ENCODE data around the gene RBM33.
"Not testable (repeated sequence)": the region's sequence is repeated elsewhere in the genome, so short reads cannot be mapped to it uniquely, and the experiment has no call there.

Gene RBM33

GRCh38 chr7:155644178-155644970 lies at the start of gene RBM33:
Gene RBM33, plus strand, starts transcription at chr7:155644661. Its CDS starts 216 bp downstream, at chr7:155644877.
- peak; percentile 88 for DNase-seq

- DNase-seq = no peak
These were observed 49.5 kb upstream of the RBM33 start for GRCh38 chr7:155594961-155595366.

GRCh38 chr7:155597753-155598140 lies 46.7 kb upstream of the RBM33 start:
- DNase-seq = no peak

DNA sequence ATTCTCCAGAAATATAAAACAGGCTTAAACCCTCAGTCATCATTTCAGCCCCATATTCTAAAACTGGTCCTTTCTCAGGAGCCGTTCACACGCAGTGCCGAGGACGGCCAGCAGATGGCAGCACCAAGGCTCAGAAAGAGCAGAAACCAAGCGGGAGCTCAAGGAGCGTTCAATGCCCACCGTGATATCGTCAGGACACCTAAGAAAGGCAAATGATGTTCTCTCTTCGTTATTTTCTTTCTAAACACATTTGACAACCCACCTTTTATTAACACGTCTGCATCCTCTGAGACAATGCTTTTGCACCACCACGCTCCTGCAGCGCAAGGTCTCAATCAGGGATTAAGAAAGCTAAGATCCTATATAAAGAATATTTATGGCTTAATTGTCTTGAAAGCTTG lies 45.7 kb upstream of the RBM33 start:
- peak; percentile 83 for DNase-seq

DNA sequence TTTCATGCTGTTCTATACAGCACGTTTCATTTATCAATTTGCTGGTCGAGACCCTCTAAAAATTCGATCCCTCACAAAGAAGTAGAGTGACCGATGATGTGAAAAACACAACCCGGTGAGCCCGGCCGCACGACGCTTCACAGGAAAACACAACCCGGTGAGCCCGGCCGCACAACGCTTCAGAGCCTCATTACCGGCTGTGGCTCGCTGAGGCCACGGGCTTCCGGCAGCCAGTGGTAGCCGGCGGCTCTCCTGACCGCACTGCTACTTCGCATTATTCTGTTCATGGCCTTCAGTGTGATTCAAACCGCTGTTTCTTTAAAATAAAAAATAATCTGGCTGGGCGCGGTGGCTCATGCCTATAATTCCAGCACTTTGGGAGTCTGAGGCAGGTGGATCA lies 42.3 kb upstream of the RBM33 start:
- no peak for DNase-seq

- no peak for DNase-seq
These were observed 41.7 kb upstream of the RBM33 start for GRCh38 chr7:155602750-155603149.

DNA sequence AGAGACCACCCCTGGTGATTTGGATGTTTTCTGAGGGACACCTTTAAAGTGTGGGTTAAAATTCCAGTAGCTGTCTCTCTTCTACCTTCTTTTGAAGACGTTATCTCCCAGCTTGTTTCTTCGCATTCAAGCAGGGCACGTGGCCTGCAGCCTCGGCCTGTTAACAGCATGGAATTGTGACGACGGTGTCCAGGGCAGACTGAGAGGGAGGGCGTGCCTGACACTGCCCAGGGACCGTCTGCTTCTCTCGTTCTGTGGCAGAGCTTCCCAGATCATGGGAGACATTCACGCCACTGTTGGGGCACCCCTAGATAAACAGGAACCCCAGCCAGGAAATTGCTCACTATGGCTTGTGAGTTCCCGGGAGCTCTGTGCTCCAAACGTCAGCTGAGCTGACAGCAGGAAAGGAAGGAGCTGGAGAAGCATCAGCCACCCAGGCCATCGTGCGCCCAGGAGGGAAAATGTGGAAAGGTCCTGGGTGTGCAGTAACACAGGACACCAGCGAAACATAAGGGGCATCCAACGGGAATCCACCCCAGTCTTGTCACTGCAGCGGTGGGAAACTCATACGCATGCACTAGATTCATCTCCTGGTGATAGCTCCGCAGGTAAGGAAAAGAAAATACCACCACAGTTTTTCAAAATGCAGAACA lies 41.1 kb upstream of the RBM33 start:
- DNase-seq = no peak

GRCh38 chr7:155603858-155604503 lies 40.5 kb upstream of the RBM33 start:
- no peak for DNase-seq

DNA sequence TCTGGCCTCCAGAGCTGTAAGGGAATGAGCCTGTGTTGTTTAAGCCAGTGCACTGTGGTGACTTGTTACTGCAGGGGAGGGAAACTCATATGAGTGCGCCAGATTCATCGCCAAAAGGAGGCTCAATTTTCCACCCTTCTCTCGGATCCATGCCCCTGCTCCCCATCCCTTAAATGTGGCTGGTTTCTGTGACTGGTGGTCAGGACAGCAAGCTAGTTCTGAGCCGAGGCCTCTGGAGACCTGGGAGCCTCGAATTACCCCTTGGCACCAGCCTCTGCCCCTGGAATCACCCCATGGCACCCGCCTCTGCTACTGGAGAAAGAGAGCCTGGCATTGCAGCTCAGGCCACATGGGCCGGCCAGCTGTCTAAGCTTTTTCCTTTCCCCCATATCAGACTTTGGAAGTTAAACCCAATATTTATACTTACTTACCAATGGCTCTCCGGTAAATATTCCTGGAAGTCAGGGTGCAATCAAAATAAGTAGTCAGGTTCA lies 39.9 kb upstream of the RBM33 start:
- no peak for DNase-seq

DNA sequence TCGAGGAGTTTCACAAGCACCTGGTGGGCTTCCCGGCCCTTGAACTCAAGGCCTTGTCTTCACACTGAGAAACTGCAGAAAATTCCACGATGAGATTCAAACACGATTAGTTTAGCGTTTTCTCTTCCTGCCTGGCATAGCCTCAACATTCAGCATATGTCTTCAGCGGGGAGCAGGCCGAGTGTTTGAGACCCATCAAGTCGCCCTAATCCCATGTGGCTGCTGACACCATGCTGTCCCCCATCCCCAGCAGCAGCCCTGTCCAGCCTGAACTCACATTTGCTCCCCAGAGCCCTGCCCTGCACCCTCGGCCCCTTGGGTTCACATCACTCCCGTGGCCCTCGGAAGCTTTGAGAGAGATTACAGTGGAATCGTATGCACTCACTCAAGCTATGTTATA lies 35.3 kb upstream of the RBM33 start:
- DNase-seq = no peak

DNA sequence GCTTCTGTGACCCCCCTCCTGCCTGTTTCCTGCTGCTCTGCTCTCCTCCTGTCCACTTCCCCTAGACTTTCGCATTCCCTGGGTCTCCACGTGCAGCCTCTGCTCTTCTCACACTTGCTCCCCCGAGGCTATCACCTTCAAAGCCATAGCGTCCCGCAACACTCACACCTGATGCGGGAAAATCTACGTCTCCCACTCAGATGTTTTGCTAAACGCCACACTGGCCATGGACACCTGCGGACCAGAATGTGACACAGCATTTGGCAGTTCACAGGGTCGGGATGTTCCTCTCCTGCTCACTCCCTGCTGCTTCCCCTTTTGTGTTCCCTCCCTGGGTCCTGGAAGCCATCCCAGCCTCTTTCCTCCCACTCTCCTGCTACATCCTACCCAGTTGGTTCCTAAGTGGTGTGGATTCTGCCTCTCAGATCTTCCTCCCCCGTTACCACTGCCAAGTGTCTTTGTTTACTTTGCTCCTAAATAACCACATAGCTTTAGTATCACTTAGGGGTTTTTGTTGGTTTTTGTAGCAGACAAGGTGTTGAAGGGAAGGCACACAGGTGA lies 33.7 kb upstream of the RBM33 start:
- DNase-seq = no peak

DNA sequence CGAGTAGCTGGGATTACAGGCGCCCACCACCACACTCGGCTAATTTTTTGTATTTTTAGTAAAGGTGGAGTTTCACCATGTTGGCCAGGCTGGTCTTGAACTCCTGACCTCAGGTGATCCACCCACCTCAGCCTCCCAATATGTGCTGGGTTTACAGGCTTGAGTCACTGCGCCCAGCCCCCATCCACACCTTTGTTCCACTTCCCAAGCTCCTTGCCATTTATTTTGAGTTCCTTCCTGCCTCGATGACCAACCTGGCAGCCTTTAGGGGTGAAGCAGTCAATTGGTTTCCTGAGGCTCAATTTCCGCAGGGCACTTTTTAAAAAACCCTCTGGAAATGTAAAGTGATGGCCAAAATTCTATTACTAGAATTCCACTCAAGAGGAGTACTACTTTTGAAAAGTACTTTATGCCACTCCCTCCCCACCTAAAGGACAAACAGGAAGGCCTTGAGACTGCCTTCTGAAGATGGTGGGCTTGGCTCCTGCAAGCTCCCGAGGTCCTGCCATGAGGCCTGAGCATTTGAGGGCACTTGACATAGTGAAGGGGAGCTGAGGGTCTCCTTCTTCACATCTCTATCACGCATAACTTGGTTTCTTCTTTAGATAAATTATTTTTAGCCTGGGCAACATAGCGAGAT lies 32.5 kb upstream of the RBM33 start:
- DNase-seq = no peak

DNA sequence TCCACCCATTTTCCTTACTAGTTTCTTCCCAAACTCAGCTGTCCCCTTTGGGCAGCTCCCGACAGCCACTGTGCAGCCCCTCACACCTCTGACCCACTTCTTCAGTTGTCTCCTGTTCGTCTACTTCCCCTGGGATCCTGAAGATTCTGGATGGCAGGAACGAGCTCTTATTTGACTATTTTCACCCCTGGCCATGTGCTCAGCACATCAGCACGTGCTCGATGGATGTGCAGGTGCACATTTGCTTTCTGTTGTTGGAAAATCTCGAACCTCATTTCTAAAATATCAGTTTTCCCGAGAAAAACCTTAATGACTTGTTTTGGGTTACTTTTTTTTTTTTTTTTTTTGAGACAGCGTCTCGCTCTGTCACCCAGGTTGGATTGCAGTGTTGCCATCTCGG lies 31.8 kb upstream of the RBM33 start:
- no peak for DNase-seq

DNA sequence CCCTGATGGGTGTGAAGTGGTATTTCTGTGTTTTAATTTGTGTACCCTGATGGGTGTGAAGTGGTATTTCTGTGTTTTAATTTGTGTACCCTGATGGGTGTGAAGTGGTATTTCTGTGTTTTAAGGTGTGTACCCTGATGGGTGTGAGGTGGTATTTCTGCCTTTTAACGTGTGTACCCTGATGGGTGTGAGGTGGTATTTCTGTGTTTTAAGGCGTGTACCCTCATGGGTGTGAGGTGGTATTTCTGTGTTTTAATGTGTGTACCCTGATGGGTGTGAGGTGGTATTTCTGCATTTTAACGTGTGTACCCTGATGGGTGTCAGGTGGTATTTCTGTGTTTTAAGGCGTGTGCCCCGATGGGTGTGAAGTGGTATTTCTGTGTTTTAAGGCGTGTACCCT lies 29.4 kb upstream of the RBM33 start:
- not testable (repeated sequence) for DNase-seq

DNA sequence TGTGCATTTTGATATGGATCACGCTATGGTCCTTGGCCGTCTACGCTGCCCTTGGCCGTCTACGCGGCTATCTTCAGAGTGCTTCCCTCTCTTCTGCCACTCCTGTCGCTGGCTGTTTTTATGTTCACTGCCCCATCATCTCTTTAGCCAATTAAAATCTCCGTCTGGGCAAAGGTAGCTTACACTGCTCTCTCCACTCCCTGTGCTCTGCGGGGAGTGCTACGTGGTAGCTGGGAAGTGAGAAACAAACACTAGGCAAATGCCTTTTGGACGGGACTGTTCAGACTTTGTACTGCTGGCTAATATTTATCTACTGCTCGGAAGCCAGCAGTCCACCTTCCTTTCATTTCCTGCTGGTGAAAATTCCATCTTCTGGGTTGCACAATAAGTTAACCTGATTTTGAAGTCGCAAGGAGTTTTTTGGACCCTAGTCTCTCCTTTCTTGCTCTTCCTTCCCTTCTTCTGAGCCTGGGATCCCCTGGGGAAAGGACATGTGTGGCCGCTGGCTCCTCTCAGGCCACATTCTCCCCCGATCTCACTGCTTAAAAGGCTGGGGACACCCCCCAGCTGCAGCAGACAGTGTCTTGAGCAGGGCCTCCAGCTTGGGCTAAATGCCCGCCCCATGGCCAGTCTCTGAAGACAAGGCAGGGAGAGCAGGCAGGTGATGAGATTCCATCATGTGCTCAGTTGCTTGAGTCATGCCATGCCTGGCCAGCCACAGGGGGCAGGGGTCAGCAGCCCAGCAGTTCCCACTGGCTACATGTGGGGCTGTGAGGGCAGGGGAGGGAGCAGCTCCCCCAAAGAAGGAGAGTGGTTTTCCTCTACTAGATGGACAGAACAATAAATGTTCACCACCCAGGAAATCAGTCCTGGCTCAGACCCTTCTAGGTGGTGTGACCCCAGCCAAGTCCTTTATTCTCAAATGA lies 25.5 kb upstream of the RBM33 start:
- DNase-seq = no peak

GRCh38 chr7:155619634-155620271 lies 24.7 kb upstream of the RBM33 start:
- no peak for DNase-seq

GRCh38 chr7:155620497-155620896 lies 24.0 kb upstream of the RBM33 start:
- DNase-seq = no peak

DNA sequence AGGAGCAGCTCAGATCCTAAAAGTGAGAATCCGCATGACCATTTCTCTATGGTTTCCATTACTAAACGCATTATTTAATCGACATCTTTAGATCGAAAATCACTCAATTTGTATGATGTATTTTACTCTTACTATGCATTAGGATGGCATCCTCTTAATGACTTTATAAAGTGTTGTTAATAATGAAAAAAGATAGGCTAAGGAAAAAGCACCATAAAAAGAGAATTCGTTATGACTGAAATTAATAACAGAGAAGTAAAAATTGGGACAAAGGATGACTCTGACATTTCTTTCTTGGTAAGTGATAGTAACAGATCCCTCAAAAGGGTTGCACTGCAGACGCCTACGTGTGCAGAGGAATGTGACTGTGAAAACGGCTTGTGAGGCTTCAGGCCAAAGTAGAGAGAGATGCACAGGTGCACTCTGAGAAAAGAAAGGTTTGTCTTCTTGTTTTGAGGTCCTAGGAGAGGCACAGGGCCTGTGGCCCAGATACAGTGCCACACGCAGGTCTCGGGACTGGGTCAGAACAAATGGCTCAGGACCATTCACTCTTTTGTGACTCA lies 23.0 kb upstream of the RBM33 start:
- DNase-seq = no peak

DNA sequence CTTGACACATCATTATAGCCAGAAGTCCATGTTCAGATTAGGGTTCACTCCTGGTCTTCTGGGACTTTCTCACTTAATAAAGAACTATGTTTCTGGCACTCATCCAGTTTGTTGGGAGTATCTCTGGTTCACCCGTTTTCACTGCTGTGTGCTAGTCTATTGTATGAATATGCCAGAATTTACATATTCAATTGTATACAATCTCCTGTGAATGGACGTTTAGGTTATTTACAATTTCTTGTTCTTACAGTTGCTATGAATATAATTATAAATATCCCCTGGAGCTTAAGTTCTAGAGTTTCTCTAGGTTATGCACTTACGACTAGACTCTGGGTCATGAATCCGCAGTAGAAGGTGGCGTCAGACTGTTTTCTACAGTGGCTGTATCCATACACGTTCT lies 20.0 kb upstream of the RBM33 start:
- no peak for DNase-seq

- no peak for DNase-seq
These were observed 18.9 kb upstream of the RBM33 start for GRCh38 chr7:155625557-155625956.

DNA sequence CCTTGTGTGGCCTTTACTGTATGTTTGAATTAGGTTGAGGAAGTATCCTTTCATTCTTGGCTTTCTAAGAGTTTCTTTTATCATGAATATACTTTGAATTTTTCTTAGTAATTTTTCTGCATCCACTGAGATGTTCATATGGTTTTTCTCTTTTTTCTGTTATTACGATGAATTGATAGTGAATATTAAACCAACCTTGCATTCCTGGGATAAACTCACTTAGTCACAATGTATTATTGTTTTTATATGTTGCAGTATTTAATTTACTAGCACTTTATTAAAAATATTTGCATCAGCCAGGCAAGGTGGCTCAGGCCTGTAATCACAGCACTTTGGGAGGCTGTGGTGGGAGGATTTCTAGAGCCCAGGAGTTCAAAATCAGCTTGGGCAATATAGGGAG lies 15.3 kb upstream of the RBM33 start:
- no peak for DNase-seq

Measured in activated CD4-positive, alpha-beta T cell treated with anti-CD3 and anti-CD28 coated beads, Interleukin-10, Interleukin-2, amounts not matched to agents 100 ng/mL and 50 ng/mL, durations not matched to agents 16 hours and 8 hours (primary cell).